HepG2 (cell line): ENCODE results near the gene PSENEN. TPM values are rescaled to one million over a fixed set of nuclear protein-coding genes. Genes with fewer than 3 reads are reported as not detected.

Source experiments
- ATAC-seq: fragments of 200-7000 bp; cut with Tn5 transposase; 3 replicates; pipeline ENCODE4 v1.9.1; 2020; ENCODE audit warnings: mild to moderate bottlenecking, moderate library complexity
- BruUV-seq: library from RNA; stranded (reverse); fragments of 400-500 nt; replicated peaks from 2 replicates; lab custom pipeline; 2021; lab: Mats Ljungman, UMichigan
- CTCF ChIA-PET: fragments of 300-600 bp; formaldehyde crosslinking; extraction: SDS; loops from one replicate; lab custom pipeline; 2021; ENCODE audit warnings: low total read pairs, inconsistent platforms, low intra/inter-chr PET ratio; lab: Yijun Ruan, JAX
- POLR2A ChIA-PET: fragments of 350-600 bp; sonication (Branson Sonifier 250); formaldehyde crosslinking; loops from one replicate; lab custom pipeline; 2020; ENCODE audit warnings: antibody characterized with exemption, inconsistent platforms; lab: Yijun Ruan, JAX
- DNase-seq: peaks from one replicate; pipeline ENCODE4 v3.0.0-alpha.2; 2015; ENCODE audit warnings: low spot score
- FAIRE-seq: peaks from 3 replicates; lab custom pipeline; 2011; peaks lifted over from hg19 to GRCh38; lab: Jason Lieb, UNC
- H2AFZ ChIP-seq: one replicate; pipeline ENCODE4 v1.6.1; 2011; ENCODE audit warnings: low read length, inconsistent platforms
- H3K27ac ChIP-seq: fragments of 300-600 bp; 3 replicates; pipeline ENCODE4 v1.8.0; 2011; ENCODE audit warnings: mixed run types, mild to moderate bottlenecking, mixed read lengths, low read length, inconsistent platforms; ENCODE audit not compliant: insufficient read depth; ENCODE audit errors: extremely low read length
- H3K27me3 ChIP-seq, 2 experiments: fragments of 200-600 bp in 1 of 2; 2 replicates in 1 of 2; 3 replicates in 1 of 2; pipeline versions ENCODE4 v1.6.0 to v1.8.0; 2011; ENCODE audit warnings: low read length in 2 of 2, mild to moderate bottlenecking in 2 of 2, moderate library complexity in 2 of 2, inconsistent platforms in 1 of 2; ENCODE audit not compliant: insufficient read depth in 2 of 2, control insufficient read depth in 1 of 2
- H3K36me3 ChIP-seq, 2 experiments: fragments of 200-600 bp in 1 of 2; replicated peaks in 1 of 2; 2 replicates in 1 of 2; 3 replicates in 1 of 2; pipeline versions ENCODE4 v1.5.1 to v1.8.0; 2011; ENCODE audit warnings: low read length in 2 of 2, inconsistent platforms in 1 of 2; ENCODE audit not compliant: insufficient read depth in 2 of 2, control insufficient read depth in 1 of 2
- H3K4me1 ChIP-seq: 2 replicates; pipeline ENCODE4 v1.5.1; 2012; ENCODE audit warnings: low read length, inconsistent platforms; ENCODE audit not compliant: insufficient read depth
- H3K4me2 ChIP-seq: 2 replicates; pipeline ENCODE4 v1.6.0; 2011; ENCODE audit warnings: low read depth, low read length, inconsistent platforms
- H3K4me3 ChIP-seq, 3 experiments: fragments of 200-600 bp in 1 of 3; sonication (generic), shearing (Covaris generic) in 1 of 3; replicated peaks in 1 of 3; 2 replicates each; pipeline ENCODE4 v1.5.1; 2011 to 2016; ENCODE audit warnings: low read length in 3 of 3, inconsistent platforms in 2 of 3, low read depth in 2 of 3, mild to moderate bottlenecking in 2 of 3, control low read depth in 1 of 3, mixed read lengths in 1 of 3; ENCODE audit not compliant: insufficient read depth in 1 of 3
- H3K79me2 ChIP-seq: one replicate; pipeline ENCODE4 v1.6.1; 2011; ENCODE audit warnings: low read length, inconsistent platforms; ENCODE audit not compliant: insufficient read depth
- H3K9ac ChIP-seq: 2 replicates; pipeline ENCODE4 v1.6.0; 2011; ENCODE audit warnings: mild to moderate bottlenecking, low read depth, low read length, inconsistent platforms; ENCODE audit not compliant: insufficient read depth
- H3K9me3 ChIP-seq: 2 replicates; pipeline ENCODE4 v1.5.1; 2012; ENCODE audit warnings: mild to moderate bottlenecking, low read length
- H4K20me1 ChIP-seq: 2 replicates; pipeline ENCODE4 v1.6.0; 2011; ENCODE audit warnings: inconsistent platforms, mild to moderate bottlenecking, low read length, moderate library complexity; ENCODE audit not compliant: insufficient read depth
- ATF1 ChIP-seq: IDR thresholded peaks from 2 replicates; pipeline ENCODE4 v1.6.1; 2016; ENCODE audit warnings: mild to moderate bottlenecking, control low read depth
- DBP ChIP-seq: sonication (generic); formaldehyde crosslinking; IDR thresholded peaks from 2 replicates; pipeline ENCODE4 v1.4.0; 2020; ENCODE audit warnings: missing genetic modification reagents; ENCODE audit errors: not compliant biosample characterization
- GZF1 ChIP-seq: sonication (generic); formaldehyde crosslinking; IDR thresholded peaks from 2 replicates; pipeline ENCODE4 v1.5.1; 2020; ENCODE audit warnings: mild to moderate bottlenecking, missing genetic modification reagents
- HNRNPK ChIP-seq: fragments of 200-400 bp; formaldehyde crosslinking; IDR thresholded peaks from 2 replicates; pipeline ENCODE4 v1.6.1; 2018; ENCODE audit warnings: low read length, low read depth, moderate library complexity, mild to moderate bottlenecking; ENCODE audit not compliant: poor library complexity, severe bottlenecking
- MAZ ChIP-seq, 2 experiments: sonication (generic) in 1 of 2; formaldehyde crosslinking in 1 of 2; IDR thresholded peaks; 2 replicates each; pipeline versions ENCODE4 v1.5.0 to v1.6.1; 2012 to 2020; ENCODE audit warnings: low read depth in 2 of 2, mild to moderate bottlenecking in 2 of 2, borderline replicate concordance in 1 of 2, improper control_type of control experiment in 1 of 2, low read length in 1 of 2, missing genetic modification reagents in 1 of 2, moderate library complexity in 1 of 2
- NFYC ChIP-seq: IDR thresholded peaks from 2 replicates; pipeline ENCODE4 v1.6.1; 2016; ENCODE audit warnings: missing genetic modification reagents, missing compliant biosample characterization
- ZBTB40 ChIP-seq, 2 experiments: fragments of 450-650 bp in 1 of 2; sonication (generic) in 1 of 2; formaldehyde crosslinking in 1 of 2; IDR thresholded peaks; 2 replicates each; pipeline versions ENCODE4 v1.6.1 to v1.8.0; 2016 to 2022; ENCODE audit warnings: antibody characterized with exemption in 1 of 2, mild to moderate bottlenecking in 1 of 2, missing genetic modification reagents in 1 of 2
- ZNF253 ChIP-seq: sonication (generic); formaldehyde crosslinking; IDR thresholded peaks from 2 replicates; pipeline ENCODE4 v1.8.0; 2022; ENCODE audit warnings: mild to moderate bottlenecking, missing genetic modification reagents, borderline replicate concordance
- ZNF383 ChIP-seq: sonication (generic); formaldehyde crosslinking; IDR thresholded peaks from 2 replicates; pipeline ENCODE4 v1.4.0; 2020; ENCODE audit warnings: missing genetic modification reagents, mild to moderate bottlenecking, borderline replicate concordance
- ZNF639 ChIP-seq: conservative IDR thresholded peaks from 2 replicates; pipeline ENCODE4 v1.6.1; 2018; ENCODE audit warnings: missing genetic modification reagents
- ZNF841 ChIP-seq: sonication (generic); formaldehyde crosslinking; IDR thresholded peaks from 2 replicates; pipeline ENCODE4 v1.8.1; 2023; ENCODE audit warnings: missing genetic modification reagents, borderline replicate concordance
- WGBS: methylation state at CpG from one replicate; pipeline ENCODE4 v1.1.6; 2017; ENCODE audit warnings: low lambda C conversion rate; 5-methylcytosine and 5-hydroxymethylcytosine counted together
- in situ Hi-C: cut with HindIII; loops from 2 replicates; pipeline ENCODE4 v1.10.0; 2017; ENCODE audit warnings: low pct_unique_long_range_greater_than_20kb; ENCODE audit not compliant: extremely low pct_ligation_motif_present
- intact Hi-C: fragments of 100-400 bp; cut with micrococcal nuclease; formaldehyde crosslinking; loops from one replicate; pipeline ENCODE4 v1.10.0; 2022; ENCODE audit not compliant: unreplicated experiment
- polyA plus RNA-seq, 8 experiments: library from polyadenylated mRNA; depleted of rRNA in 3 of 8; stranded (reverse) in 7 of 8; unstranded in 1 of 8; fragments of >200 nt; fragmentation: Illumina TruSeq in 4 of 8; extraction: Trizol in 4 of 8; gene quantifications; 2 replicates each; pipeline versions ENCODE4 v1.2.1 to v1.2.3, GENCODE V29; 2011 to 2016; ENCODE audit warnings: low read depth in 4 of 8, missing spikeins in 1 of 8, mixed read lengths in 1 of 8; ENCODE audit not compliant: insufficient read depth in 1 of 8
- total RNA-seq, 5 experiments: library from RNA; depleted of rRNA; stranded (reverse); fragments of >200 nt; fragmentation: Illumina TruSeq; extraction: Trizol; gene quantifications; 2 replicates each; pipeline ENCODE4 v1.2.3, GENCODE V29; 2016; ENCODE audit warnings: low read depth in 1 of 5

The PSENEN gene
- total and polyA plus RNA-seq, 2 of the 13 experiments (the other 11 are each of a cell fraction or from before 2014, with no cell fraction given), result 16.9 to 34.2 TPM

GRCh38 chr19:35781650-35782049 lies 36.2 kb downstream of the PSENEN start:
- intact Hi-C loops, result no loop called here
- Histone ChIP-seq H3K79me2 (no peaks in the 10 kb centered on the region), H4K20me1 (no peaks in the 10 kb centered on the region), H3K4me3 (no peak overlapping the region), H3K4me2 (no peak overlapping the region), H3K36me3 (peaks cover 0 to 2% of the 10 kb centered on the region in 2 experiments; a peak in 2 of 5 replicates), H3K9ac (no peak overlapping the region), H3K27me3 (no peaks in the 10 kb centered on the region), H3K4me1 (peaks cover 42% of the 10 kb centered on the region), H3K9me3 (no peaks in the 10 kb centered on the region), H3K27ac (no peak overlapping the region), H2AFZ (no peak overlapping the region)
- no TSS peak for BruUV-seq
- FAIRE-seq (no peak), ATAC-seq (no peak), DNase-seq (no peak)
- CTCF ChIA-PET, result no interaction called here
- 97% methylated on average over 9 of the region's 9 CpGs for WGBS
- POLR2A ChIA-PET, result no interaction called here
- in situ Hi-C loops, result no loop called here
- no peak for TF ChIP-seq ZBTB40 (IDR thresholded peaks at IDR 0.05)
- TF ChIP-seq ZBTB40 (CRISPR knock-in tag; IDR thresholded peaks at IDR 0.05), result no peak
- TF ChIP-seq HNRNPK, result no peak
- TF ChIP-seq MAZ (IDR thresholded peaks at IDR 0.05; ENCODE audit: borderline replicate concordance, low read depth, low read length), result no peak
- no peak for TF ChIP-seq MAZ (CRISPR knock-in tag; IDR thresholded peaks at IDR 0.05; ENCODE audit: low read depth)
- no peak for TF ChIP-seq ZNF383 (CRISPR knock-in tag)
- TF ChIP-seq ZNF639, result no peak
- no peak for TF ChIP-seq ATF1 (CRISPR knock-in tag)
- TF ChIP-seq ZNF253 (CRISPR knock-in tag), result no peak
- no peak for TF ChIP-seq GZF1 (CRISPR knock-in tag)
- TF ChIP-seq NFYC (CRISPR knock-in tag), result no peak
- TF ChIP-seq DBP, result no peak
- TF ChIP-seq ZNF841 (CRISPR knock-in tag), result no peak
